OCI-LY3 (cell line): ENCODE measurements around the gene SERPINB1.

Source experiments
- H2AFZ ChIP-seq: fragments of 200-600, 300-600 bp; shearing (Covaris generic); 2 replicates; pipeline ENCODE4 v1.6.0; 2014; ENCODE audit warnings: antibody characterized with exemption, low read depth, low read length
- H3K27ac ChIP-seq: fragments of 200-600, 300-600 bp; sonication (generic); 2 replicates; pipeline ENCODE4 v1.5.1; 2014; ENCODE audit warnings: mild to moderate bottlenecking, low read length, moderate library complexity, mixed read lengths
- H3K27me3 ChIP-seq: fragments of 200-600, 300-600 bp; sonication (generic); 2 replicates; pipeline ENCODE4 v1.6.1; 2014; ENCODE audit warnings: low read depth, low read length, mixed read lengths
- H3K36me3 ChIP-seq: fragments of 200-600, 300-600 bp; sonication (generic); replicated peaks from 2 replicates; pipeline ENCODE3; 2014; ENCODE audit warnings: low read depth, low read length, mixed read lengths
- H3K4me1 ChIP-seq: fragments of 300-600, 200-600 bp; sonication (generic); 2 replicates; pipeline ENCODE4 v1.6.1; 2014; ENCODE audit warnings: low read length, mixed read lengths
- H3K4me2 ChIP-seq: fragments of 200-600, 300-600 bp; sonication (generic); 2 replicates; pipeline ENCODE4 v1.6.1; 2014; ENCODE audit warnings: low read length, mixed read lengths
- H3K4me3 ChIP-seq: fragments of 300-600, 200-600 bp; sonication (generic); 2 replicates; pipeline ENCODE4 v1.5.1; 2014; ENCODE audit warnings: antibody characterized with exemption, mild to moderate bottlenecking, low read length, moderate library complexity
- H3K79me2 ChIP-seq: fragments of 300-600, 200-600 bp; shearing (Covaris generic); 2 replicates; pipeline ENCODE4 v1.6.1; 2014; ENCODE audit warnings: mild to moderate bottlenecking, low read length, mixed read lengths
- H3K9ac ChIP-seq: fragments of 300-600, 200-600 bp; shearing (Covaris generic); 2 replicates; pipeline ENCODE4 v1.6.0; 2014; ENCODE audit warnings: mild to moderate bottlenecking, low read length, moderate library complexity
- H3K9me3 ChIP-seq: fragments of 200-600, 300-600 bp; shearing (Covaris generic); 2 replicates; pipeline ENCODE4 v1.6.1; 2014; ENCODE audit warnings: low read length, mixed read lengths; ENCODE audit not compliant: insufficient read depth
- H4K20me1 ChIP-seq: fragments of 200-600, 300-600 bp; sonication (generic); 2 replicates; pipeline ENCODE4 v1.6.1; 2016; ENCODE audit warnings: low read length, mixed read lengths; ENCODE audit not compliant: insufficient read depth
- CTCF ChIP-seq: fragments of 200-600, 300-600 bp; sonication (generic); IDR thresholded peaks from 2 replicates; pipeline ENCODE4 v1.5.1; 2014; ENCODE audit warnings: antibody characterized with exemption, low read length, low read depth
- EZH2phosphoT487 ChIP-seq: fragments of 200-600 bp; shearing (Covaris generic); IDR thresholded peaks from 2 replicates; pipeline ENCODE4 v1.6.1; 2018; ENCODE audit warnings: antibody characterized with exemption, mixed run types, low read depth

SERPINB1 gene

GRCh38 chr6:2839982-2840748, 1.5 kb downstream of the SERPINB1 start:
- H3K4me3 ChIP-seq: no peak overlapping the region
- no peaks in the 10 kb centered on the region for H3K79me2 ChIP-seq
- no peaks in the 10 kb centered on the region for H3K36me3 ChIP-seq
- no peak overlapping the region for H3K4me2 ChIP-seq
- H3K9ac ChIP-seq: no peak overlapping the region
- H4K20me1 ChIP-seq: no peaks in the 10 kb centered on the region
- H3K9me3 ChIP-seq: no peaks in the 10 kb centered on the region
- no peak overlapping the region for H3K27ac ChIP-seq
- no peaks in the 10 kb centered on the region for H3K4me1 ChIP-seq
- no peak overlapping the region for H2AFZ ChIP-seq
- H3K27me3 ChIP-seq: no peaks in the 10 kb centered on the region
- TF ChIP-seq CTCF: no peak
- no peak for TF ChIP-seq EZH2phosphoT487

- TF ChIP-seq EZH2phosphoT487 (no peak), CTCF (no peak)
- Histone ChIP-seq H3K4me1 (no peaks in the 10 kb centered on the region), H3K79me2 (no peaks in the 10 kb centered on the region), H3K27ac (no peak overlapping the region), H2AFZ (no peak overlapping the region), H3K9ac (no peak overlapping the region), H3K27me3 (no peaks in the 10 kb centered on the region), H3K36me3 (no peaks in the 10 kb centered on the region), H3K4me3 (no peak overlapping the region), H4K20me1 (no peaks in the 10 kb centered on the region), H3K4me2 (no peak overlapping the region), H3K9me3 (no peaks in the 10 kb centered on the region)
Observed at GRCh38 chr6:2839195-2839981, 2.3 kb downstream of the SERPINB1 start.

GRCh38 chr6:2838251-2838650, 3.4 kb downstream of the SERPINB1 start:
- peaks cover 6% of the 10 kb centered on the region for H3K4me1 ChIP-seq
- no peaks in the 10 kb centered on the region for H4K20me1 ChIP-seq
- no peak overlapping the region for H3K4me3 ChIP-seq
- no peaks in the 10 kb centered on the region for H3K79me2 ChIP-seq
- TF ChIP-seq EZH2phosphoT487: no peak
- TF ChIP-seq CTCF: no peak
- no peak overlapping the region for H3K4me2 ChIP-seq
- H3K27me3 ChIP-seq: no peaks in the 10 kb centered on the region
- H3K36me3 ChIP-seq: no peaks in the 10 kb centered on the region
- H3K9me3 ChIP-seq: no peaks in the 10 kb centered on the region
- H2AFZ ChIP-seq: no peak overlapping the region
- H3K27ac ChIP-seq: no peak overlapping the region
- no peak overlapping the region for H3K9ac ChIP-seq

- TF ChIP-seq CTCF (no peak), EZH2phosphoT487 (no peak)
- H2AFZ ChIP-seq: no peak overlapping the region
- H3K79me2 ChIP-seq: no peaks in the 10 kb centered on the region
- no peak overlapping the region for H3K9ac ChIP-seq
- no peak overlapping the region for H3K4me2 ChIP-seq
- no peak overlapping the region for H3K27ac ChIP-seq
- H3K36me3 ChIP-seq: no peaks in the 10 kb centered on the region
- H3K9me3 ChIP-seq: no peaks in the 10 kb centered on the region
- no peaks in the 10 kb centered on the region for H3K27me3 ChIP-seq
- peaks cover 6% of the 10 kb centered on the region for H3K4me1 ChIP-seq
- H3K4me3 ChIP-seq: no peak overlapping the region
- no peaks in the 10 kb centered on the region for H4K20me1 ChIP-seq
Observed at GRCh38 chr6:2834262-2834661, 7.4 kb downstream of the SERPINB1 start.
